NCI-H1417 treated with DMSO at 0.1 percent for 48 hours (cell line): ENCODE measurements around the gene WIPI1.
"Not testable (repeated sequence)": the region's sequence is repeated elsewhere in the genome, so short reads cannot be mapped to it uniquely, and the experiment has no call there.

Source experiments
- DNase-seq: peaks from one replicate; lab custom pipeline; 2025; lab: John Stamatoyannopoulos, UW

The WIPI1 gene

GRCh38 chr17:68437979-68438822 is 19.1 kb downstream of the WIPI1 start:
- DNase-seq: no peak

- peak; percentile 2 for DNase-seq
Measured at GRCh38 chr17:68435876-68436842, 21.1 kb downstream of the WIPI1 start.

- no peak for DNase-seq
Measured at GRCh38 chr17:68435361-68435760, 21.9 kb downstream of the WIPI1 start.

- no peak for DNase-seq
Measured at GRCh38 chr17:68433911-68434508, 23.3 kb downstream of the WIPI1 start.

GRCh38 chr17:68433211-68433610 is 24.1 kb downstream of the WIPI1 start:
- no peak for DNase-seq

- no peak for DNase-seq
Measured at GRCh38 chr17:68432086-68432864, 25.0 kb downstream of the WIPI1 start.

- no peak for DNase-seq
Measured at GRCh38 chr17:68431661-68432071, 25.6 kb downstream of the WIPI1 start.

- DNase-seq: no peak
Measured at GRCh38 chr17:68431045-68431608, 26.2 kb downstream of the WIPI1 start.

- no peak for DNase-seq
Measured at GRCh38 chr17:68429881-68430280, 27.4 kb downstream of the WIPI1 start.

- no peak for DNase-seq
Measured at GRCh38 chr17:68428498-68429172, 28.7 kb downstream of the WIPI1 start.

- DNase-seq: no peak
Measured at GRCh38 chr17:68427575-68427974, 29.7 kb downstream of the WIPI1 start.

GRCh38 chr17:68425979-68426378 is 31.3 kb downstream of the WIPI1 start:
- DNase-seq: no peak

GRCh38 chr17:68424861-68425260 is 32.4 kb downstream of the WIPI1 start:
- peak; percentile 6 for DNase-seq

- no peak for DNase-seq
Measured at GRCh38 chr17:68424203-68424602, 33.1 kb downstream of the WIPI1 start.

- no peak for DNase-seq
Measured at GRCh38 chr17:68423251-68423650, 34.0 kb downstream of the WIPI1 start.

GRCh38 chr17:68422821-68423220 is 34.5 kb downstream of the WIPI1 start:
- no peak for DNase-seq

GRCh38 chr17:68421486-68421885 is 35.8 kb downstream of the WIPI1 start:
- DNase-seq: no peak

- DNase-seq: no peak
Measured at GRCh38 chr17:68420065-68420464, 37.2 kb downstream of the WIPI1 start.

GRCh38 chr17:68418876-68419275 is 38.4 kb downstream of the WIPI1 start:
- DNase-seq: no peak

- no peak for DNase-seq
Measured at GRCh38 chr17:68417317-68417716, 40.0 kb downstream of the WIPI1 start.

- not testable (repeated sequence) for DNase-seq
Measured at GRCh38 chr17:68414901-68415300, 42.4 kb downstream of the WIPI1 start.
